SK-N-SH (cell line): ENCODE results near the gene NOX4. TPM values are rescaled to one million over a fixed set of nuclear protein-coding genes. Genes with fewer than 3 reads are reported as not detected.
A peak's percentile ranks its signal among the peaks of the same experiment; 100 is the strongest.
"Not testable (repeated sequence)": the region's sequence is repeated elsewhere in the genome, so short reads cannot be mapped to it uniquely, and the experiment has no call there.

Experiments used
- CTCF ChIA-PET: fragments of 300-600, 350-600 bp; formaldehyde crosslinking; extraction: SDS; loops from one replicate; lab custom pipeline; 2021; lab: Yijun Ruan, JAX
- POLR2A ChIA-PET: fragments of 350-600 bp; sonication (Branson Sonifier 250); formaldehyde crosslinking; extraction: SDS; loops from one replicate; lab custom pipeline; 2020; ENCODE audit warnings: antibody characterized with exemption, inconsistent platforms; lab: Yijun Ruan, JAX
- DNase-seq: peaks from one replicate; pipeline ENCODE4 v3.0.0; 2012
- H2AFZ ChIP-seq: fragments of 200-600 bp; sonication (generic); 2 replicates; pipeline ENCODE4 v1.8.1; 2016; ENCODE audit warnings: antibody characterized with exemption, mild to moderate bottlenecking, low read depth
- H3F3A ChIP-seq: fragments of 200-600 bp; sonication (generic); replicated peaks from 2 replicates; pipeline ENCODE3; 2016; ENCODE audit warnings: antibody characterized with exemption, mild to moderate bottlenecking; ENCODE audit not compliant: insufficient read depth
- H3K27ac ChIP-seq, 2 experiments: fragments of 200-500 bp in 1 of 2; fragments of 200-600 bp in 1 of 2; sonication (Bioruptor generic) in 1 of 2; sonication (generic), shearing (Covaris generic) in 1 of 2; 2 replicates each; pipeline versions ENCODE4 v1.5.1 to v1.6.1; 2014 to 2016; ENCODE audit warnings: low read depth in 2 of 2, inconsistent platforms in 1 of 2, low read length in 1 of 2, mild to moderate bottlenecking in 1 of 2, mixed read lengths in 1 of 2
- H3K27me3 ChIP-seq: fragments of 200-600 bp; sonication (generic), shearing (Covaris generic); 2 replicates; pipeline ENCODE4 v1.6.1; 2016; ENCODE audit warnings: mixed run types; ENCODE audit not compliant: insufficient read depth
- H3K36me3 ChIP-seq, 2 experiments: fragments of 200-500 bp in 1 of 2; fragments of 200-600 bp in 1 of 2; sonication (Bioruptor generic) in 1 of 2; sonication (generic) in 1 of 2; replicated peaks in 1 of 2; 2 replicates each; pipeline versions ENCODE3 to v1.5.1; 2014 to 2016; ENCODE audit warnings: low read length in 1 of 2, mild to moderate bottlenecking in 1 of 2; ENCODE audit not compliant: insufficient read depth in 2 of 2, control insufficient read depth in 1 of 2
- H3K4me1 ChIP-seq, 2 experiments: fragments of 200-500 bp in 1 of 2; fragments of 200-600 bp in 1 of 2; sonication (Bioruptor generic) in 1 of 2; sonication (generic), shearing (Covaris generic) in 1 of 2; 2 replicates each; pipeline versions ENCODE4 v1.5.1 to v1.6.1; 2014 to 2016; ENCODE audit warnings: low read depth in 1 of 2, low read length in 1 of 2, mixed run types in 1 of 2; ENCODE audit not compliant: insufficient read depth in 2 of 2, control insufficient read depth in 1 of 2
- H3K4me2 ChIP-seq: fragments of 200-600 bp; sonication (generic), shearing (Covaris generic); 2 replicates; pipeline ENCODE4 v1.6.1; 2017; ENCODE audit warnings: mixed run types
- H3K4me3 ChIP-seq, 2 experiments: fragments of 200-500 bp in 1 of 2; fragments of 200-600 bp in 1 of 2; sonication (Bioruptor generic) in 1 of 2; sonication (generic), shearing (Covaris generic) in 1 of 2; 2 replicates each; pipeline versions ENCODE4 v1.5.1 to v1.8.1; 2014 to 2016; ENCODE audit warnings: low read depth in 2 of 2, inconsistent platforms in 1 of 2, low read length in 1 of 2, mild to moderate bottlenecking in 1 of 2, mixed read lengths in 1 of 2, moderate library complexity in 1 of 2
- H3K79me2 ChIP-seq: fragments of 200-600 bp; sonication (generic); 2 replicates; pipeline ENCODE4 v1.8.1; 2017; ENCODE audit warnings: mild to moderate bottlenecking; ENCODE audit not compliant: insufficient read depth
- H3K9ac ChIP-seq: fragments of 200-600 bp; sonication (generic); 2 replicates; pipeline ENCODE4 v1.6.1; 2017; ENCODE audit warnings: mixed run types
- H3K9me2 ChIP-seq: fragments of 200-600 bp; sonication (generic); 2 replicates; pipeline ENCODE4 v1.6.1; 2017; ENCODE audit warnings: mixed run types
- H3K9me3 ChIP-seq: fragments of 200-600 bp; sonication (generic); 2 replicates; pipeline ENCODE4 v1.6.1; 2017; ENCODE audit warnings: mixed run types, mild to moderate bottlenecking, moderate library complexity
- H4K20me1 ChIP-seq: fragments of 200-600 bp; sonication (generic); 2 replicates; pipeline ENCODE4 v1.6.1; 2017; ENCODE audit warnings: mild to moderate bottlenecking, mixed run types; ENCODE audit not compliant: insufficient read depth
- CTCF ChIP-seq: fragments of 200-600 bp; sonication (generic); IDR thresholded peaks from 2 replicates; pipeline ENCODE4 v1.6.1; 2017; ENCODE audit warnings: antibody characterized with exemption, mild to moderate bottlenecking, moderate library complexity
- RAD21 ChIP-seq: IDR thresholded peaks from 2 replicates; pipeline ENCODE4 v1.6.1; 2012; ENCODE audit warnings: mild to moderate bottlenecking, low read length
- SMC3 ChIP-seq: IDR thresholded peaks from 2 replicates; pipeline ENCODE4 v1.6.1; 2012; ENCODE audit warnings: low read depth, low read length, improper control_type of control experiment
- WGBS: methylation state at CpG from one replicate; pipeline ENCODE4 v1.1.6; 2017; ENCODE audit warnings: low lambda C conversion rate; 5-methylcytosine and 5-hydroxymethylcytosine counted together
- polyA plus RNA-seq, 3 experiments: library from polyadenylated mRNA; depleted of rRNA; stranded (reverse); fragments of >200 nt; gene quantifications; 2 replicates each; pipeline ENCODE4 v1.2.3, GENCODE V29; 2012

NOX4 gene
- polyA plus RNA-seq, 1 of the 3 experiments (the other 2 are of a cell fraction): 2.2 TPM

GRCh38 chr11:89338073-89338472 is 153.1 kb downstream of the NOX4 start:
- POLR2A ChIA-PET, CTCF ChIA-PET, H2AFZ ChIP-seq, DNase-seq, H3K9me3 ChIP-seq, H3K4me3 ChIP-seq, H3K36me3 ChIP-seq, H3K4me1 ChIP-seq, H3K27me3 ChIP-seq, H3K79me2 ChIP-seq, H3F3A ChIP-seq, H3K4me2 ChIP-seq, H3K9me2 ChIP-seq, H3K9ac ChIP-seq, H4K20me1 ChIP-seq, H3K27ac ChIP-seq: not testable (repeated sequence)
- WGBS: 69% methylated on average over 2 of the region's 2 CpGs

- H3K27ac ChIP-seq, H3K27me3 ChIP-seq, H4K20me1 ChIP-seq, H3K36me3 ChIP-seq, CTCF ChIA-PET, H3K9me3 ChIP-seq, H3K4me1 ChIP-seq, DNase-seq, POLR2A ChIA-PET, H3F3A ChIP-seq, H3K4me2 ChIP-seq, H3K79me2 ChIP-seq, H3K4me3 ChIP-seq, H2AFZ ChIP-seq, H3K9me2 ChIP-seq, H3K9ac ChIP-seq: not testable (repeated sequence)
- 89% methylated on average over 4 of the region's 4 CpGs for WGBS
These were observed 154.0 kb downstream of the NOX4 start for GRCh38 chr11:89337100-89337650.

GRCh38 chr11:89333704-89334103 is 157.5 kb downstream of the NOX4 start:
- not testable (repeated sequence) for H3K4me1 ChIP-seq, H3K36me3 ChIP-seq, H3K9me2 ChIP-seq, H3K4me3 ChIP-seq
- DNase-seq: peak; percentile 4
- TF ChIP-seq RAD21 (peak; percentile 69), CTCF (peak; percentile 66), SMC3 (peak; percentile 69)
- TF ChIP-seq, all 33 proteins: peak for 3; not testable (repeated sequence) for 30
- H3K27ac ChIP-seq, H4K20me1 ChIP-seq, POLR2A ChIA-PET, H3K79me2 ChIP-seq, CTCF ChIA-PET, H3F3A ChIP-seq, H3K9me3 ChIP-seq, H3K9ac ChIP-seq, H3K4me2 ChIP-seq, H3K27me3 ChIP-seq: not testable (repeated sequence)
- 21% methylated on average over 1 of the region's 1 CpG for WGBS
- H2AFZ ChIP-seq: 0 out of 2 replicates have a peak overlapping the region, but pooled peaks have one; percentile 65

- H3K4me2 ChIP-seq, CTCF ChIA-PET: not testable (repeated sequence)
These were observed 159.2 kb downstream of the NOX4 start for GRCh38 chr11:89331940-89332339.

More at GRCh38 chr11:89331940-89332339, 159.2 kb downstream of the NOX4 start:
- H3K36me3 ChIP-seq, POLR2A ChIA-PET, H3F3A ChIP-seq, H3K27me3 ChIP-seq, DNase-seq, H3K9me2 ChIP-seq, H3K4me3 ChIP-seq, H2AFZ ChIP-seq, H3K9ac ChIP-seq, H3K27ac ChIP-seq, H3K79me2 ChIP-seq, H4K20me1 ChIP-seq, H3K4me1 ChIP-seq, H3K9me3 ChIP-seq: not testable (repeated sequence)
- WGBS: 86% methylated on average over 4 of the region's 4 CpGs
